SK-N-SH (cell line): ENCODE measurements around the gene KRTAP10-5. TPM values are rescaled to one million over a fixed set of nuclear protein-coding genes. Genes with fewer than 3 reads are reported as not detected.

Source experiments
- CTCF ChIA-PET: fragments of 300-600, 350-600 bp; formaldehyde crosslinking; extraction: SDS; loops from one replicate; lab custom pipeline; 2021; lab: Yijun Ruan, JAX
- POLR2A ChIA-PET: fragments of 350-600 bp; sonication (Branson Sonifier 250); formaldehyde crosslinking; extraction: SDS; loops from one replicate; lab custom pipeline; 2020; ENCODE audit warnings: antibody characterized with exemption, inconsistent platforms; lab: Yijun Ruan, JAX
- DNase-seq: peaks from one replicate; pipeline ENCODE4 v3.0.0; 2012
- H2AFZ ChIP-seq: fragments of 200-600 bp; sonication (generic); 2 replicates; pipeline ENCODE4 v1.8.1; 2016; ENCODE audit warnings: antibody characterized with exemption, mild to moderate bottlenecking, low read depth
- H3F3A ChIP-seq: fragments of 200-600 bp; sonication (generic); replicated peaks from 2 replicates; pipeline ENCODE3; 2016; ENCODE audit warnings: antibody characterized with exemption, mild to moderate bottlenecking; ENCODE audit not compliant: insufficient read depth
- H3K27ac ChIP-seq, 2 experiments: fragments of 200-500 bp in 1 of 2; fragments of 200-600 bp in 1 of 2; sonication (Bioruptor generic) in 1 of 2; sonication (generic), shearing (Covaris generic) in 1 of 2; 2 replicates each; pipeline versions ENCODE4 v1.5.1 to v1.6.1; 2014 to 2016; ENCODE audit warnings: low read depth in 2 of 2, inconsistent platforms in 1 of 2, low read length in 1 of 2, mild to moderate bottlenecking in 1 of 2, mixed read lengths in 1 of 2
- H3K27me3 ChIP-seq: fragments of 200-600 bp; sonication (generic), shearing (Covaris generic); 2 replicates; pipeline ENCODE4 v1.6.1; 2016; ENCODE audit warnings: mixed run types; ENCODE audit not compliant: insufficient read depth
- H3K36me3 ChIP-seq, 2 experiments: fragments of 200-500 bp in 1 of 2; fragments of 200-600 bp in 1 of 2; sonication (Bioruptor generic) in 1 of 2; sonication (generic) in 1 of 2; replicated peaks in 1 of 2; 2 replicates each; pipeline versions ENCODE3 to v1.5.1; 2014 to 2016; ENCODE audit warnings: low read length in 1 of 2, mild to moderate bottlenecking in 1 of 2; ENCODE audit not compliant: insufficient read depth in 2 of 2, control insufficient read depth in 1 of 2
- H3K4me1 ChIP-seq, 2 experiments: fragments of 200-500 bp in 1 of 2; fragments of 200-600 bp in 1 of 2; sonication (Bioruptor generic) in 1 of 2; sonication (generic), shearing (Covaris generic) in 1 of 2; 2 replicates each; pipeline versions ENCODE4 v1.5.1 to v1.6.1; 2014 to 2016; ENCODE audit warnings: low read depth in 1 of 2, low read length in 1 of 2, mixed run types in 1 of 2; ENCODE audit not compliant: insufficient read depth in 2 of 2, control insufficient read depth in 1 of 2
- H3K4me2 ChIP-seq: fragments of 200-600 bp; sonication (generic), shearing (Covaris generic); 2 replicates; pipeline ENCODE4 v1.6.1; 2017; ENCODE audit warnings: mixed run types
- H3K4me3 ChIP-seq, 2 experiments: fragments of 200-500 bp in 1 of 2; fragments of 200-600 bp in 1 of 2; sonication (Bioruptor generic) in 1 of 2; sonication (generic), shearing (Covaris generic) in 1 of 2; 2 replicates each; pipeline versions ENCODE4 v1.5.1 to v1.8.1; 2014 to 2016; ENCODE audit warnings: low read depth in 2 of 2, inconsistent platforms in 1 of 2, low read length in 1 of 2, mild to moderate bottlenecking in 1 of 2, mixed read lengths in 1 of 2, moderate library complexity in 1 of 2
- H3K79me2 ChIP-seq: fragments of 200-600 bp; sonication (generic); 2 replicates; pipeline ENCODE4 v1.8.1; 2017; ENCODE audit warnings: mild to moderate bottlenecking; ENCODE audit not compliant: insufficient read depth
- H3K9ac ChIP-seq: fragments of 200-600 bp; sonication (generic); 2 replicates; pipeline ENCODE4 v1.6.1; 2017; ENCODE audit warnings: mixed run types
- H3K9me2 ChIP-seq: fragments of 200-600 bp; sonication (generic); 2 replicates; pipeline ENCODE4 v1.6.1; 2017; ENCODE audit warnings: mixed run types
- H3K9me3 ChIP-seq: fragments of 200-600 bp; sonication (generic); 2 replicates; pipeline ENCODE4 v1.6.1; 2017; ENCODE audit warnings: mixed run types, mild to moderate bottlenecking, moderate library complexity
- H4K20me1 ChIP-seq: fragments of 200-600 bp; sonication (generic); 2 replicates; pipeline ENCODE4 v1.6.1; 2017; ENCODE audit warnings: mild to moderate bottlenecking, mixed run types; ENCODE audit not compliant: insufficient read depth
- CHD2 ChIP-seq: fragments of 150-350 bp; IDR thresholded peaks from 2 replicates; pipeline ENCODE4 v1.6.1; 2018; ENCODE audit warnings: low read length; ENCODE audit not compliant: partially characterized antibody
- GABPA ChIP-seq: IDR thresholded peaks from 2 replicates; pipeline ENCODE4 v1.4.0; 2012; ENCODE audit warnings: low read depth, mild to moderate bottlenecking
- GATA2 ChIP-seq: sonication (generic); formaldehyde crosslinking; IDR thresholded peaks from 2 replicates; pipeline ENCODE4 v1.5.0; 2020; ENCODE audit warnings: mild to moderate bottlenecking, missing genetic modification reagents
- MEF2A ChIP-seq: IDR thresholded peaks from 2 replicates; pipeline ENCODE4 v1.4.0; 2012; ENCODE audit warnings: low read depth, borderline replicate concordance
- RFX5 ChIP-seq: IDR thresholded peaks from 2 replicates; pipeline ENCODE4 v1.6.1; 2012; ENCODE audit warnings: mild to moderate bottlenecking, improper control_type of control experiment, low read length
- RXRA ChIP-seq: IDR thresholded peaks from 2 replicates; pipeline ENCODE4 v1.4.0; 2012; ENCODE audit warnings: low read depth, mild to moderate bottlenecking, borderline replicate concordance
- WGBS: methylation state at CpG from one replicate; pipeline ENCODE4 v1.1.6; 2017; ENCODE audit warnings: low lambda C conversion rate; 5-methylcytosine and 5-hydroxymethylcytosine counted together
- polyA plus RNA-seq, 3 experiments: library from polyadenylated mRNA; depleted of rRNA; stranded (reverse); fragments of >200 nt; gene quantifications; 2 replicates each; pipeline ENCODE4 v1.2.3, GENCODE V29; 2012
- TF ChIP-seq, protein P1 (sequence below): IDR thresholded peaks from 2 replicates; pipeline ENCODE4 v1.4.0; 2012; ENCODE audit warnings: low read depth
- TF ChIP-seq, protein P2 (sequence below): IDR thresholded peaks from 2 replicates; pipeline ENCODE4 v1.4.0; 2012; ENCODE audit warnings: low read depth, borderline replicate concordance
- TF ChIP-seq, protein P3 (sequence below): IDR thresholded peaks from 2 replicates; pipeline ENCODE4 v1.4.0; 2012; ENCODE audit warnings: low read depth, borderline replicate concordance

KRTAP10-5 gene
- polyA plus RNA-seq, 1 of the 3 experiments (the other 2 are of a cell fraction) = not detected

DNA sequence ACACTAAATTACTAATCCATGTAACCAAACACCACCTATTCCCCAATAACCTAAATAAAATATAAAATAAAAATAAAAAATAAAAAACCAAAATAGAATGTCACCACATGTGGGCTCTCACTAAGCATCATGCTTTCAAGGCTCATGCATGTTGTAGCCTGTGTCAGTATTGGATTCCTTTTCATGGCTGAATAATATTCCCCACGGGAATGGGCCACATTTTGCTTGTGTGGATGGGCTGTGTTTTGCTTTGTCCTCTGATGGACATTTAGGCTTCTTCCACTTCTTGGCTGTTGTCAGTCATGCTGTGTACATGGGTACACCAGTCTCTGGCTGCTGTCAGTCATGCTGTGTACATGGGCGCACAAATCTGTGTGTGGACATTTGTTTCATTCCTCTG is 8.7 kb upstream of the KRTAP10-5 start:
- no peak for TF ChIP-seq CHD2
- TF ChIP-seq, protein P1, sequence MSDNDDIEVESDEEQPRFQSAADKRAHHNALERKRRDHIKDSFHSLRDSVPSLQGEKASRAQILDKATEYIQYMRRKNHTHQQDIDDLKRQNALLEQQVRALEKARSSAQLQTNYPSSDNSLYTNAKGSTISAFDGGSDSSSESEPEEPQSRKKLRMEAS = no peak
- no peak for TF ChIP-seq MEF2A
- POLR2A ChIA-PET = no interaction called here
- Histone ChIP-seq H3F3A (no peaks in the 10 kb centered on the region), H3K27me3 (peaks cover 3% of the 10 kb centered on the region), H3K36me3 (no peaks in the 10 kb centered on the region), H3K27ac (no peak overlapping the region), H3K9ac (no peak overlapping the region), H3K4me2 (no peak overlapping the region), H3K79me2 (no peaks in the 10 kb centered on the region), H4K20me1 (no peaks in the 10 kb centered on the region), H3K9me2 (no peaks in the 10 kb centered on the region), H3K9me3 (no peaks in the 10 kb centered on the region), H3K4me3 (no peak overlapping the region), H3K4me1 (peaks cover 0 to 2% of the 10 kb centered on the region in 2 experiments; a peak in 1 of 4 replicates), H2AFZ (no peak overlapping the region)
- DNase-seq = no peak
- WGBS = 40% methylated on average over 2 of the region's 2 CpGs
- CTCF ChIA-PET = interaction anchor here (0.6 kb wide), 1 partner anchor 73 kb away, joined by 3 read pairs; no protein-coding TSS in a partner anchor

DNA sequence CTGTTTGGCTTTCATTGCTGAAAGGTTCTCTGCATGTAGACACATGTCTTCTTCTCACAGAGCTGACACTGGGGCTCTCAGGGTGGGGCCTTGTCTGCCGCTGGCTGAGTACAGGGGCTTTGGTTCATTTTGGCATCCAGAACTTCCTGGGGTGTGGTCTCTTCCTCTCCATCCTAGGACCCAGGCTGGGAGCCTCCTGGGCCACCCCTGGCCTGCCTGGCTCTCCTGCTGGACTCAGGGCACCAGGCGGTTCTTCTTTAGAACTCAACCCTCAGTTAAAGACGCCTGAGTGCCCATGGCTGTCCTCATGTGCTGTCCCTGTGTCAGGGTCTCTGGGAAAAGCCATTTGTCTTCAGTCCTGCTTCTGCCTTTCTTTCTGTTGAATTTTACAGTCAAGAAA is 5.5 kb upstream of the KRTAP10-5 start:
- Histone ChIP-seq H3K27ac (no peak overlapping the region), H4K20me1 (no peaks in the 10 kb centered on the region), H3K9me2 (no peaks in the 10 kb centered on the region), H3K4me1 (peaks cover 0 to 5% of the 10 kb centered on the region in 2 experiments; a peak in 1 of 4 replicates), H3K9me3 (no peaks in the 10 kb centered on the region), H3K4me3 (no peak overlapping the region), H3K4me2 (no peak overlapping the region), H3K27me3 (no peaks in the 10 kb centered on the region; the same call in 1 of the 2 replicates), H2AFZ (no peak overlapping the region), H3F3A (no peaks in the 10 kb centered on the region)
- WGBS = 4% methylated on average over 3 of the region's 3 CpGs
- POLR2A ChIA-PET = no interaction called here
- TF ChIP-seq RXRA = no peak
- TF ChIP-seq, all 33 proteins: peak for 0
- DNase-seq = no peak
- Histone ChIP-seq H3K79me2 (no peaks in the 10 kb centered on the region), H3K9ac (no peak overlapping the region), H3K36me3 (no peaks in the 10 kb centered on the region)
- CTCF ChIA-PET = no interaction called here

DNA sequence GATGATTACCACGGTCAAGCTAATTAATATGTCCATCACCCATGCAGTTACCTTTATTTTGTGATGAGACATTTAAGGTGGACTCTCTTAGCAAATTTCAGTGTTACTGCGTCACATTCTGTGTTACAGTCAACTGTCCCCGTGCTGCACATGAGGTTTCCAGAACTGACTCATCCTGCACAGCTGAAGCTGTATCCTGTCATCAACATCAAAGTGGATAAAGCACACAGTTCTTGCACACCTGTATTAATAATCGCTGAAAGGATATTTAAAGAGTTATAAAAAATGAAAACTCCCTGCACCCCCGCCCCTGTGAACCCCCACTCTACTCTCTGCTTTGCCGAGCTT is 3.4 kb upstream of the KRTAP10-5 start:
- H3K27me3 ChIP-seq = no peaks in the 10 kb centered on the region; the same call in 1 of the 2 replicates
- ChIA-PET POLR2A (no interaction called here), CTCF (interaction anchor here (2.5 kb wide), 1 partner anchor 210 kb away, joined by 8 read pairs; no protein-coding TSS in a partner anchor)
- H3K79me2 ChIP-seq = no peaks in the 10 kb centered on the region
- H4K20me1 ChIP-seq = no peaks in the 10 kb centered on the region
- H3F3A ChIP-seq = no peaks in the 10 kb centered on the region
- TF ChIP-seq, protein P2, sequence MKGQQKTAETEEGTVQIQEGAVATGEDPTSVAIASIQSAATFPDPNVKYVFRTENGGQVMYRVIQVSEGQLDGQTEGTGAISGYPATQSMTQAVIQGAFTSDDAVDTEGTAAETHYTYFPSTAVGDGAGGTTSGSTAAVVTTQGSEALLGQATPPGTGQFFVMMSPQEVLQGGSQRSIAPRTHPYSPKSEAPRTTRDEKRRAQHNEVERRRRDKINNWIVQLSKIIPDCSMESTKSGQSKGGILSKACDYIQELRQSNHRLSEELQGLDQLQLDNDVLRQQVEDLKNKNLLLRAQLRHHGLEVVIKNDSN = no peak
- TF ChIP-seq GATA2 (no peak), RFX5 (no peak), GABPA (no peak)
- TF ChIP-seq, protein P3, sequence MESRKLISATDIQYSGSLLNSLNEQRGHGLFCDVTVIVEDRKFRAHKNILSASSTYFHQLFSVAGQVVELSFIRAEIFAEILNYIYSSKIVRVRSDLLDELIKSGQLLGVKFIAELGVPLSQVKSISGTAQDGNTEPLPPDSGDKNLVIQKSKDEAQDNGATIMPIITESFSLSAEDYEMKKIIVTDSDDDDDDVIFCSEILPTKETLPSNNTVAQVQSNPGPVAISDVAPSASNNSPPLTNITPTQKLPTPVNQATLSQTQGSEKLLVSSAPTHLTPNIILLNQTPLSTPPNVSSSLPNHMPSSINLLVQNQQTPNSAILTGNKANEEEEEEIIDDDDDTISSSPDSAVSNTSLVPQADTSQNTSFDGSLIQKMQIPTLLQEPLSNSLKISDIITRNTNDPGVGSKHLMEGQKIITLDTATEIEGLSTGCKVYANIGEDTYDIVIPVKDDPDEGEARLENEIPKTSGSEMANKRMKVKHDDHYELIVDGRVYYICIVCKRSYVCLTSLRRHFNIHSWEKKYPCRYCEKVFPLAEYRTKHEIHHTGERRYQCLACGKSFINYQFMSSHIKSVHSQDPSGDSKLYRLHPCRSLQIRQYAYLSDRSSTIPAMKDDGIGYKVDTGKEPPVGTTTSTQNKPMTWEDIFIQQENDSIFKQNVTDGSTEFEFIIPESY = no peak
- WGBS = 7% methylated on average over 6 of the region's 6 CpGs
- H3K9me3 ChIP-seq = no peaks in the 10 kb centered on the region
- no peak overlapping the region for H3K4me3 ChIP-seq
- H3K9me2 ChIP-seq = no peaks in the 10 kb centered on the region
- no peak overlapping the region for H3K27ac ChIP-seq
- H3K4me1 ChIP-seq = peaks cover 0 to 10% of the 10 kb centered on the region in 2 experiments; a peak in 1 of 4 replicates
- no peaks in the 10 kb centered on the region for H3K36me3 ChIP-seq
- H3K9ac ChIP-seq = no peak overlapping the region
- DNase-seq = no peak
- no peak overlapping the region for H3K4me2 ChIP-seq
- H2AFZ ChIP-seq = no peak overlapping the region
